GM23338 (cell line): Measurements from ENCODE around the gene AMOTL1. TPM values are rescaled to one million over a fixed set of nuclear protein-coding genes. Genes with fewer than 3 reads are reported as not detected.

Source experiments
- ATAC-seq: fragments of 200-7000 bp; cut with Tn5 transposase; 3 replicates; pipeline ENCODE4 v1.9.1; 2020
- DNase-seq: peaks from one replicate; pipeline ENCODE4 v3.0.0-alpha.2; 2015; ENCODE audit warnings: low spot score
- H2AFZ ChIP-seq: fragments of 200-600 bp; sonication (generic); 2 replicates; pipeline ENCODE4 v1.8.0; 2016; ENCODE audit warnings: antibody characterized with exemption, mild to moderate bottlenecking, moderate library complexity
- H3F3A ChIP-seq: fragments of 200-600 bp; sonication (generic); replicated peaks from 2 replicates; pipeline ENCODE4 v1.8.0; 2017; ENCODE audit warnings: antibody characterized with exemption, mixed run types, low read depth
- H3K27ac ChIP-seq: fragments of 200-600 bp; sonication (generic); 2 replicates; pipeline ENCODE4 v1.6.1; 2016; ENCODE audit warnings: low read depth
- H3K27me3 ChIP-seq: fragments of 200-600 bp; sonication (generic); 2 replicates; pipeline ENCODE4 v1.8.0; 2016; ENCODE audit warnings: mild to moderate bottlenecking, mixed run types, moderate library complexity; ENCODE audit not compliant: insufficient read depth
- H3K36me3 ChIP-seq: fragments of 200-600 bp; sonication (generic); 2 replicates; pipeline ENCODE4 v1.8.0; 2016; ENCODE audit warnings: mild to moderate bottlenecking; ENCODE audit not compliant: insufficient read depth
- H3K4me1 ChIP-seq: fragments of 200-600 bp; sonication (generic); 2 replicates; pipeline ENCODE4 v1.8.0; 2016; ENCODE audit warnings: mild to moderate bottlenecking, moderate library complexity; ENCODE audit not compliant: insufficient read depth
- H3K4me2 ChIP-seq: fragments of 200-600 bp; sonication (generic); 2 replicates; pipeline ENCODE4 v1.7.1; 2017; ENCODE audit warnings: mixed run types
- H3K4me3 ChIP-seq: fragments of 200-600 bp; sonication (generic); 2 replicates; pipeline ENCODE4 v1.6.1; 2016; ENCODE audit warnings: mixed run types
- H3K79me2 ChIP-seq: fragments of 200-600 bp; sonication (generic); replicated peaks from 2 replicates; pipeline ENCODE4 v1.8.0; 2017; ENCODE audit warnings: mild to moderate bottlenecking; ENCODE audit not compliant: insufficient read depth
- H3K9me2 ChIP-seq: fragments of 200-600 bp; sonication (generic); 2 replicates; pipeline ENCODE4 v1.8.0; 2017; ENCODE audit not compliant: insufficient read depth
- H4K20me1 ChIP-seq: fragments of 200-600 bp; sonication (generic); replicated peaks from 2 replicates; pipeline ENCODE4 v1.8.0; 2017; ENCODE audit warnings: mild to moderate bottlenecking; ENCODE audit not compliant: insufficient read depth
- H3K27ac Mint-ChIP-seq: 2 replicates; pipeline ENCODE4 v1.8.0; 2020; ENCODE audit warnings: inconsistent platforms, mild to moderate bottlenecking, moderate library complexity, mixed read lengths
- H3K27me3 Mint-ChIP-seq: 3 replicates; pipeline ENCODE4 v1.8.0; 2022; ENCODE audit warnings: low read depth, mild to moderate bottlenecking, moderate library complexity, mixed read lengths, inconsistent platforms; ENCODE audit not compliant: insufficient read depth, poor library complexity
- H3K36me3 Mint-ChIP-seq: 3 replicates; pipeline ENCODE4 v1.8.0; 2021; ENCODE audit warnings: low read depth, mild to moderate bottlenecking, inconsistent platforms, moderate library complexity, mixed read lengths
- H3K4me1 Mint-ChIP-seq: 3 replicates; pipeline ENCODE4 v1.8.0; 2020; ENCODE audit warnings: mild to moderate bottlenecking, inconsistent platforms, mixed read lengths
- H3K4me3 Mint-ChIP-seq: 3 replicates; pipeline ENCODE4 v1.8.0; 2021; ENCODE audit warnings: moderate library complexity, mild to moderate bottlenecking, inconsistent platforms, mixed read lengths
- H3K9me3 Mint-ChIP-seq: 3 replicates; pipeline ENCODE4 v1.8.0; 2020; ENCODE audit warnings: moderate library complexity, mild to moderate bottlenecking, inconsistent platforms, mixed read lengths
- EZH2phosphoT487 ChIP-seq: fragments of 200-600 bp; sonication (generic); IDR thresholded peaks from one replicate; pipeline ENCODE4 v1.8.1; 2018; ENCODE audit warnings: antibody characterized with exemption; ENCODE audit not compliant: unreplicated experiment
- NANOG ChIP-seq: IDR thresholded peaks from 2 replicates; pipeline ENCODE4 v1.6.1; 2016; ENCODE audit warnings: antibody characterized with exemption, borderline replicate concordance
- ZNF114 ChIP-seq: fragments of 250-450 bp; sonication (Bioruptor Pico); IDR thresholded peaks from 2 replicates; pipeline ENCODE4 v1.5.0; 2020; ENCODE audit warnings: mild to moderate bottlenecking, moderate library complexity
- polyA plus RNA-seq: library from polyadenylated mRNA; unstranded; fragments of >200 nt; fragmentation: Nextera tagmentation; extraction: Ambion mirVana; gene quantifications from 2 replicates; pipeline ENCODE4 v1.2.1, GENCODE V29; 2016
- total RNA-seq: library from RNA; depleted of rRNA; stranded (reverse); fragments of >200 nt; shearing (Covaris generic); gene quantifications from 2 replicates; pipeline ENCODE4 v1.2.3, GENCODE V29; 2014
- TF ChIP-seq, protein P1 (sequence below): IDR thresholded peaks from 2 replicates; pipeline ENCODE4 v1.6.1; 2016; ENCODE audit warnings: antibody characterized with exemption
- TF ChIP-seq, protein P2 (sequence below), 2 experiments: fragments of 200-600 bp in 1 of 2; sonication (generic) in 1 of 2; conservative IDR thresholded peaks; 2 replicates each; pipeline versions ENCODE4 v1.5.1 to v1.6.1; 2016 to 2017; ENCODE audit warnings: antibody characterized with exemption in 2 of 2, low read depth in 2 of 2, mild to moderate bottlenecking in 2 of 2, moderate library complexity in 1 of 2
- TF ChIP-seq, protein P3 (sequence below): fragments of 250-450 bp; sonication (Bioruptor Pico); IDR thresholded peaks from 2 replicates; pipeline ENCODE4 v1.5.0; 2020; ENCODE audit warnings: mild to moderate bottlenecking, moderate library complexity

AMOTL1 gene
- total and polyA plus RNA-seq, 2 experiments from 2014 or later = 4.3 to 18.7 TPM

DNA sequence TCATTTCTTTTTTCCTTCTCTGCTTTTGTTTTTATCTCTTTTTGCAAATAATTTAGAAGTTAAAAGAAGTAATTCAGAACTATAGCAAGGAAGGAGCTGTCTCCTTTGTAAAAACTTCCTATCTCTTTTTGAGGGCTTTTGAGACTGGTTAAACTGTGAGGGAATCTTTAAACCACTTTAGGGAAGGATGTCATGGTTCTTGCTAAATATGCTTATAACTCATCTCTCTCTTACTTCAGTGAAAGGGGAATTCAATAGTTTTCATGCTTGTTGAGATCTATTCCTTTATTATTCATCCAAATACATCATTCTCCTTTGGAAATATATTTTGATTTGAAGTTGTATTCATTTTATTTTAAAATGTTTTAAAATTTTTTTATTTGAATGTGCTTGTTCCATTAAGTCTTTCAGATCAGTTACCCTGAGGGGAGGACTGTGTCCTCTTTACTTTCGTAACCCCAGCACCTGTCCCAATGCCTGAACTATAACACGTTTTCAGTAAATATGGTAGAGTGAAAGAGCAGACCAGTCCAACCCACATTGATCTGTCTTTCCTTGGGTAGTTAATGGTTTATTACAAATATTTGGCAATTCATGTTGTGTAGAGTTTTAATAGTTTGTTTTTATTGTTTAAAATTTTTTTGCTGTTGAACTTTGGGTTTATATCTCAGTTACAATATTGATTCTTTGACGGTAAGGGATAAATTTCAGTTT lies 27.5 kb downstream of the AMOTL1 start:
- Histone ChIP-seq H3K9me2 (no peaks in the 10 kb centered on the region), H2AFZ (no peak overlapping the region), H3K27me3 (no peaks in the 10 kb centered on the region), H3F3A (no peaks in the 10 kb centered on the region), H3K4me2 (no peak overlapping the region), H3K4me3 (no peak overlapping the region), H4K20me1 (peaks cover 19% of the 10 kb centered on the region), H3K4me1 (no peaks in the 10 kb centered on the region; the same call in 1 of the 2 replicates), H3K79me2 (peaks cover 47% of the 10 kb centered on the region), H3K27ac (no peak overlapping the region), H3K36me3 (no peaks in the 10 kb centered on the region)
- H3K27me3 Mint-ChIP-seq = no peaks in the 10 kb centered on the region
- TF ChIP-seq, protein P1, sequence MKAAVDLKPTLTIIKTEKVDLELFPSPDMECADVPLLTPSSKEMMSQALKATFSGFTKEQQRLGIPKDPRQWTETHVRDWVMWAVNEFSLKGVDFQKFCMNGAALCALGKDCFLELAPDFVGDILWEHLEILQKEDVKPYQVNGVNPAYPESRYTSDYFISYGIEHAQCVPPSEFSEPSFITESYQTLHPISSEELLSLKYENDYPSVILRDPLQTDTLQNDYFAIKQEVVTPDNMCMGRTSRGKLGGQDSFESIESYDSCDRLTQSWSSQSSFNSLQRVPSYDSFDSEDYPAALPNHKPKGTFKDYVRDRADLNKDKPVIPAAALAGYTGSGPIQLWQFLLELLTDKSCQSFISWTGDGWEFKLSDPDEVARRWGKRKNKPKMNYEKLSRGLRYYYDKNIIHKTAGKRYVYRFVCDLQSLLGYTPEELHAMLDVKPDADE = no peak
- TF ChIP-seq ZNF114 (CRISPR knock-in tag) (no peak), EZH2phosphoT487 (no peak)
- H3K4me3 Mint-ChIP-seq = no peak overlapping the region
- H3K4me1 Mint-ChIP-seq = peaks cover 15% of the 10 kb centered on the region
- H3K36me3 Mint-ChIP-seq = peaks cover 18% of the 10 kb centered on the region
- ATAC-seq = no peak
- no peaks in the 10 kb centered on the region for H3K9me3 Mint-ChIP-seq
- no peak overlapping the region for H3K27ac Mint-ChIP-seq
- no peak for DNase-seq

DNA sequence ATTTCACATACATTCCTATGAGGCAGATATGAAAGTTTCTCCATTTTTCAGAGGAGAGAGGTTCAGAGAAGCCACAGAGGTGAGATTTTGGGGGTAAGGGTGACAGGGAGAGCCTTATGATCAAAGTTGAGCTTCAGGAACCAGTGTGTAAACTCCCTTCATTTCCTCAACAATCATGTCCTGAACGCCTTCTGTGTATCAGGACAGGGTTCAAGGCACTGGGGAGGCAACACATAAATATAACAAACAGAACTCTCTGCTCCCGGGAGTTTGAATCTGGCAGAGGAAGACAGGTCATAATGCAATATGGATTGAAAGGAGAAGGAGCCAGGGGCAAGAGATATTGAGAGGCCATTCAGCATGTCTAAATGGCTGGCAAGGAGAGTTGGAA lies 28.0 kb downstream of the AMOTL1 start:
- Mint-ChIP-seq H3K36me3 (peaks cover 24% of the 10 kb centered on the region), H3K4me1 (peaks cover 12% of the 10 kb centered on the region), H3K27ac (no peak overlapping the region), H3K9me3 (no peaks in the 10 kb centered on the region), H3K27me3 (no peaks in the 10 kb centered on the region), H3K4me3 (no peak overlapping the region)
- no peaks in the 10 kb centered on the region for H3K27me3 ChIP-seq
- no peak overlapping the region for H3K27ac ChIP-seq
- H3K9me2 ChIP-seq = no peaks in the 10 kb centered on the region
- no peak overlapping the region for H3K4me3 ChIP-seq
- H3K4me1 ChIP-seq = no peaks in the 10 kb centered on the region; the same call in 1 of the 2 replicates
- peaks cover 19% of the 10 kb centered on the region for H4K20me1 ChIP-seq
- H3F3A ChIP-seq = no peaks in the 10 kb centered on the region
- no peak for DNase-seq
- no peaks in the 10 kb centered on the region for H3K36me3 ChIP-seq
- H3K79me2 ChIP-seq = peaks cover 41% of the 10 kb centered on the region
- ATAC-seq = no peak
- H3K4me2 ChIP-seq = no peak overlapping the region
- TF ChIP-seq EZH2phosphoT487 (no peak), NANOG (no peak)
- TF ChIP-seq, protein P2, sequence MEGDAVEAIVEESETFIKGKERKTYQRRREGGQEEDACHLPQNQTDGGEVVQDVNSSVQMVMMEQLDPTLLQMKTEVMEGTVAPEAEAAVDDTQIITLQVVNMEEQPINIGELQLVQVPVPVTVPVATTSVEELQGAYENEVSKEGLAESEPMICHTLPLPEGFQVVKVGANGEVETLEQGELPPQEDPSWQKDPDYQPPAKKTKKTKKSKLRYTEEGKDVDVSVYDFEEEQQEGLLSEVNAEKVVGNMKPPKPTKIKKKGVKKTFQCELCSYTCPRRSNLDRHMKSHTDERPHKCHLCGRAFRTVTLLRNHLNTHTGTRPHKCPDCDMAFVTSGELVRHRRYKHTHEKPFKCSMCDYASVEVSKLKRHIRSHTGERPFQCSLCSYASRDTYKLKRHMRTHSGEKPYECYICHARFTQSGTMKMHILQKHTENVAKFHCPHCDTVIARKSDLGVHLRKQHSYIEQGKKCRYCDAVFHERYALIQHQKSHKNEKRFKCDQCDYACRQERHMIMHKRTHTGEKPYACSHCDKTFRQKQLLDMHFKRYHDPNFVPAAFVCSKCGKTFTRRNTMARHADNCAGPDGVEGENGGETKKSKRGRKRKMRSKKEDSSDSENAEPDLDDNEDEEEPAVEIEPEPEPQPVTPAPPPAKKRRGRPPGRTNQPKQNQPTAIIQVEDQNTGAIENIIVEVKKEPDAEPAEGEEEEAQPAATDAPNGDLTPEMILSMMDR (conservative IDR thresholded peaks at IDR 0.05; ENCODE audit: low read depth in 2 of 2) = no peak
- TF ChIP-seq, protein P3, sequence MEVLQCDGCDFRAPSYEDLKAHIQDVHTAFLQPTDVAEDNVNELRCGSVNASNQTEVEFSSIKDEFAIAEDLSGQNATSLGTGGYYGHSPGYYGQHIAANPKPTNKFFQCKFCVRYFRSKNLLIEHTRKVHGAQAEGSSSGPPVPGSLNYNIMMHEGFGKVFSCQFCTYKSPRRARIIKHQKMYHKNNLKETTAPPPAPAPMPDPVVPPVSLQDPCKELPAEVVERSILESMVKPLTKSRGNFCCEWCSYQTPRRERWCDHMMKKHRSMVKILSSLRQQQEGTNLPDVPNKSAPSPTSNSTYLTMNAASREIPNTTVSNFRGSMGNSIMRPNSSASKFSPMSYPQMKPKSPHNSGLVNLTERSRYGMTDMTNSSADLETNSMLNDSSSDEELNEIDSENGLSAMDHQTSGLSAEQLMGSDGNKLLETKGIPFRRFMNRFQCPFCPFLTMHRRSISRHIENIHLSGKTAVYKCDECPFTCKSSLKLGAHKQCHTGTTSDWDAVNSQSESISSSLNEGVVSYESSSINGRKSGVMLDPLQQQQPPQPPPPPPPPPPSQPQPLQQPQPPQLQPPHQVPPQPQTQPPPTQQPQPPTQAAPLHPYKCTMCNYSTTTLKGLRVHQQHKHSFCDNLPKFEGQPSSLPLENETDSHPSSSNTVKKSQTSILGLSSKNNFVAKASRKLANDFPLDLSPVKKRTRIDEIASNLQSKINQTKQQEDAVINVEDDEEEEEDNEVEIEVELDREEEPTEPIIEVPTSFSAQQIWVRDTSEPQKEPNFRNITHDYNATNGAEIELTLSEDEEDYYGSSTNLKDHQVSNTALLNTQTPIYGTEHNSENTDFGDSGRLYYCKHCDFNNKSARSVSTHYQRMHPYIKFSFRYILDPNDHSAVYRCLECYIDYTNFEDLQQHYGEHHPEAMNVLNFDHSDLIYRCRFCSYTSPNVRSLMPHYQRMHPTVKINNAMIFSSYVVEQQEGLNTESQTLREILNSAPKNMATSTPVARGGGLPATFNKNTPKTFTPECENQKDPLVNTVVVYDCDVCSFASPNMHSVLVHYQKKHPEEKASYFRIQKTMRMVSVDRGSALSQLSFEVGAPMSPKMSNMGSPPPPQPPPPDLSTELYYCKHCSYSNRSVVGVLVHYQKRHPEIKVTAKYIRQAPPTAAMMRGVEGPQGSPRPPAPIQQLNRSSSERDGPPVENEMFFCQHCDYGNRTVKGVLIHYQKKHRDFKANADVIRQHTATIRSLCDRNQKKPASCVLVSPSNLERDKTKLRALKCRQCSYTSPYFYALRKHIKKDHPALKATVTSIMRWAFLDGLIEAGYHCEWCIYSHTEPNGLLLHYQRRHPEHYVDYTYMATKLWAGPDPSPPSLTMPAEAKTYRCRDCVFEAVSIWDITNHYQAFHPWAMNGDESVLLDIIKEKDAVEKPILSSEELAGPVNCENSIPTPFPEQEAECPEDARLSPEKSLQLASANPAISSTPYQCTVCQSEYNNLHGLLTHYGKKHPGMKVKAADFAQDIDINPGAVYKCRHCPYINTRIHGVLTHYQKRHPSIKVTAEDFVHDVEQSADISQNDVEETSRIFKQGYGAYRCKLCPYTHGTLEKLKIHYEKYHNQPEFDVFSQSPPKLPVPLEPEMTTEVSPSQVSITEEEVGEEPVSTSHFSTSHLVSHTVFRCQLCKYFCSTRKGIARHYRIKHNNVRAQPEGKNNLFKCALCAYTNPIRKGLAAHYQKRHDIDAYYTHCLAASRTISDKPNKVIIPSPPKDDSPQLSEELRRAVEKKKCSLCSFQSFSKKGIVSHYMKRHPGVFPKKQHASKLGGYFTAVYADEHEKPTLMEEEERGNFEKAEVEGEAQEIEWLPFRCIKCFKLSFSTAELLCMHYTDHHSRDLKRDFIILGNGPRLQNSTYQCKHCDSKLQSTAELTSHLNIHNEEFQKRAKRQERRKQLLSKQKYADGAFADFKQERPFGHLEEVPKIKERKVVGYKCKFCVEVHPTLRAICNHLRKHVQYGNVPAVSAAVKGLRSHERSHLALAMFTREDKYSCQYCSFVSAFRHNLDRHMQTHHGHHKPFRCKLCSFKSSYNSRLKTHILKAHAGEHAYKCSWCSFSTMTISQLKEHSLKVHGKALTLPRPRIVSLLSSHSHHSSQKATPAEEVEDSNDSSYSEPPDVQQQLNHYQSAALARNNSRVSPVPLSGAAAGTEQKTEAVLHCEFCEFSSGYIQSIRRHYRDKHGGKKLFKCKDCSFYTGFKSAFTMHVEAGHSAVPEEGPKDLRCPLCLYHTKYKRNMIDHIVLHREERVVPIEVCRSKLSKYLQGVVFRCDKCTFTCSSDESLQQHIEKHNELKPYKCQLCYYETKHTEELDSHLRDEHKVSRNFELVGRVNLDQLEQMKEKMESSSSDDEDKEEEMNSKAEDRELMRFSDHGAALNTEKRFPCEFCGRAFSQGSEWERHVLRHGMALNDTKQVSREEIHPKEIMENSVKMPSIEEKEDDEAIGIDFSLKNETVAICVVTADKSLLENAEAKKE (CRISPR knock-in tag) = no peak
- H2AFZ ChIP-seq = no peak overlapping the region
